22Rv1 (cell line): ENCODE measurements around the gene VWA5B1.

ENCODE experiments used
- H3K27ac ChIP-seq: fragments of 450-650 bp; 2 replicates; pipeline ENCODE4 v1.5.1; 2017
- CTCF ChIP-seq: fragments of 450-650 bp; IDR thresholded peaks from 2 replicates; pipeline ENCODE4 v1.5.1; 2017; ENCODE audit warnings: mild to moderate bottlenecking
- ZFX ChIP-seq: fragments of 450-650 bp; IDR thresholded peaks from 2 replicates; pipeline ENCODE4 v1.6.1; 2017; ENCODE audit warnings: antibody characterized with exemption, borderline replicate concordance

VWA5B1 gene

GRCh38 chr1:20298626-20299025, 8.0 kb downstream of the VWA5B1 start:
- no peak overlapping the region for H3K27ac ChIP-seq
- TF ChIP-seq ZFX (no peak), CTCF (no peak)

- H3K27ac ChIP-seq = no peak overlapping the region
- TF ChIP-seq CTCF (no peak), ZFX (no peak)
Measured at GRCh38 chr1:20301463-20302107, 10.9 kb downstream of the VWA5B1 start.

GRCh38 chr1:20302108-20302471, 11.4 kb downstream of the VWA5B1 start:
- H3K27ac ChIP-seq = no peak overlapping the region
- TF ChIP-seq CTCF = no peak
- TF ChIP-seq ZFX = no peak

- no peak overlapping the region for H3K27ac ChIP-seq
- no peak for TF ChIP-seq CTCF
- TF ChIP-seq ZFX = no peak
Measured at GRCh38 chr1:20307026-20307425, 16.4 kb downstream of the VWA5B1 start.

- TF ChIP-seq ZFX (no peak), CTCF (no peak)
- H3K27ac ChIP-seq = no peak overlapping the region
Measured at GRCh38 chr1:20308569-20308968, 17.9 kb downstream of the VWA5B1 start.

GRCh38 chr1:20311289-20311688, 20.6 kb downstream of the VWA5B1 start:
- TF ChIP-seq ZFX (no peak), CTCF (no peak)
- no peak overlapping the region for H3K27ac ChIP-seq

- no peak for TF ChIP-seq CTCF
- no peak for TF ChIP-seq ZFX
- no peak overlapping the region for H3K27ac ChIP-seq
Measured at GRCh38 chr1:20312310-20312709, 21.6 kb downstream of the VWA5B1 start.
